Endodermal cell (in vitro differentiated cells): ENCODE results near the gene REPIN1. TPM values are rescaled to one million over a fixed set of nuclear protein-coding genes. Genes with fewer than 3 reads are reported as not detected.

Experiments used
- DNase-seq: peaks from one replicate; pipeline ENCODE4 v3.0.0-alpha.2; 2017
- H3K27ac ChIP-seq: 2 replicates; pipeline ENCODE4 v1.5.1; 2013; ENCODE audit warnings: mild to moderate bottlenecking, low read depth, low read length, moderate library complexity
- H3K27me3 ChIP-seq: 2 replicates; pipeline ENCODE4 v1.6.1; 2013; ENCODE audit warnings: mild to moderate bottlenecking, low read length, moderate library complexity; ENCODE audit not compliant: insufficient read depth, control insufficient read depth, poor library complexity, severe bottlenecking
- H3K36me3 ChIP-seq: 2 replicates; pipeline ENCODE4 v1.7.0; 2013; ENCODE audit warnings: mild to moderate bottlenecking, low read length, moderate library complexity; ENCODE audit not compliant: control insufficient read depth, insufficient read depth
- H3K4me1 ChIP-seq: one replicate; pipeline ENCODE4 v1.7.0; 2013; ENCODE audit warnings: low read length; ENCODE audit not compliant: control insufficient read depth, insufficient read depth
- H3K4me3 ChIP-seq: 2 replicates; pipeline ENCODE4 v1.5.1; 2013; ENCODE audit warnings: mild to moderate bottlenecking, low read length, moderate library complexity
- H3K9ac ChIP-seq: 2 replicates; pipeline ENCODE4 v1.6.1; 2013; ENCODE audit warnings: mild to moderate bottlenecking, low read length, moderate library complexity; ENCODE audit not compliant: poor library complexity, severe bottlenecking; ENCODE audit errors: extremely low read depth
- H3K9me3 ChIP-seq: 2 replicates; pipeline ENCODE4 v1.6.1; 2013; ENCODE audit warnings: mild to moderate bottlenecking, low read length, moderate library complexity; ENCODE audit not compliant: control insufficient read depth
- H3K27ac Mint-ChIP-seq: 2 replicates; pipeline ENCODE4 v1.8.0; 2020; ENCODE audit warnings: mixed read lengths
- H3K27me3 Mint-ChIP-seq: 2 replicates; pipeline ENCODE4 v1.8.0; 2021; ENCODE audit warnings: mild to moderate bottlenecking, mixed read lengths; ENCODE audit not compliant: insufficient read depth
- H3K36me3 Mint-ChIP-seq: 2 replicates; pipeline ENCODE4 v1.8.0; 2020; ENCODE audit warnings: low read depth, mixed read lengths
- H3K4me1 Mint-ChIP-seq: 2 replicates; pipeline ENCODE4 v1.8.0; 2020; ENCODE audit warnings: mixed read lengths
- H3K4me3 Mint-ChIP-seq: 2 replicates; pipeline ENCODE4 v1.8.0; 2020; ENCODE audit warnings: mild to moderate bottlenecking, moderate library complexity, mixed read lengths
- H3K9me3 Mint-ChIP-seq: 2 replicates; pipeline ENCODE4 v1.8.0; 2020; ENCODE audit warnings: mild to moderate bottlenecking, mixed read lengths
- WGBS, 2 experiments: methylation state at CpG; one replicate each; pipeline versions ENCODE4 v1.1.5 to v1.1.7; 2013; ENCODE audit warnings: missing lambda C conversion rate in 2 of 2, mixed read lengths in 1 of 2; ENCODE audit not compliant: insufficient coverage in 1 of 2, insufficient read length in 1 of 2; 5-methylcytosine and 5-hydroxymethylcytosine counted together
- total RNA-seq, 2 donors: library from RNA; stranded (reverse); fragmentation: NEBNext Ultra II Directional in 1 of 2; extraction: Animal tissue kit (Norgen Biotek cat#: 25700) in 1 of 2; gene quantifications; 2 replicates in 1 of 2; 3 replicates in 1 of 2; pipeline ENCODE4 v1.2.1, GENCODE V29; 2021
- TF ChIP-seq, protein P1 (sequence below): fragments of 200-600 bp; sonication (generic); conservative IDR thresholded peaks from 2 replicates; pipeline ENCODE4 v1.5.0; 2021; ENCODE audit warnings: antibody characterized with exemption, mild to moderate bottlenecking

The REPIN1 gene
- total RNA-seq, 2 donors from 2014 or later: 85.4 to 94.4 TPM

DNA sequence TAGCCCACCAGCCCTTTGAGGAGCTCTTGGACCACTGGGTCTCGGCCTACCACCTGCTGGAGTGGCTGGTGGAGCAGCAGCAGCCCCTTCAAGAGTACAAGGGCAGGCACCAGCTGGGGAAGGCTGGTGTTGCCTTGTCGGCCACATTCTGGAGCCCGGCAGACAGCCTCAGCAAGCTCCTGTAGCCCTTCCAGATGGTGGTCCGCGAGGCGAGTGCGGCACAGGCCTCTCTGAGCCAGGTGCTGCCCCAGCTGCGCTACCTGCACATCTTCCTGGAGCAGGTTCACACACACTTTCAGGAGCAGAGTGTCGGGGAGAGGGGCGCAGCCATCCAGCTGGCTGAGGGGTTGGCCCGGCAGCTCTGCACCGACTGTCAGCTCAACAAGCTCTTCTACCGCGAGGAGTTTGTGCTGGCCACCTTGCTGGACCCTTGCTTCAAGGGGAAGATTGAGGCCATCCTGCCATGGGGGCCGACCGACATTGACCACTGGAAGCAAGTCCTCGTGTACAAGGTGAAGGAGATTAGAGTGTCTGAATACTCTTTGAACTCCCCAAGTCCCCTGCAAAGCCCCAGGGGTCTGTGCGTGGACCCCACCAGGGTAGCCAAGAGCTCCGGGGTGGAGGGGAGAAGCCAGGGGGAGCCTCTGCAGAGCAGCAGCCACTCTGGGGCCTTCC, 38.3 kb upstream of the REPIN1 start:
- no peak overlapping the region for H3K27ac ChIP-seq
- H3K4me1 ChIP-seq: no peaks in the 10 kb centered on the region
- peaks cover 37% of the 10 kb centered on the region for H3K36me3 ChIP-seq
- WGBS, 2 experiments: 94 to 95% methylated on average over 8 to 19 of the region's 19 CpGs
- peaks cover 38% of the 10 kb centered on the region for H3K36me3 Mint-ChIP-seq
- H3K27ac Mint-ChIP-seq: no peak overlapping the region
- no peak overlapping the region for H3K4me3 ChIP-seq
- H3K9ac ChIP-seq: no peak overlapping the region
- TF ChIP-seq, protein P1, sequence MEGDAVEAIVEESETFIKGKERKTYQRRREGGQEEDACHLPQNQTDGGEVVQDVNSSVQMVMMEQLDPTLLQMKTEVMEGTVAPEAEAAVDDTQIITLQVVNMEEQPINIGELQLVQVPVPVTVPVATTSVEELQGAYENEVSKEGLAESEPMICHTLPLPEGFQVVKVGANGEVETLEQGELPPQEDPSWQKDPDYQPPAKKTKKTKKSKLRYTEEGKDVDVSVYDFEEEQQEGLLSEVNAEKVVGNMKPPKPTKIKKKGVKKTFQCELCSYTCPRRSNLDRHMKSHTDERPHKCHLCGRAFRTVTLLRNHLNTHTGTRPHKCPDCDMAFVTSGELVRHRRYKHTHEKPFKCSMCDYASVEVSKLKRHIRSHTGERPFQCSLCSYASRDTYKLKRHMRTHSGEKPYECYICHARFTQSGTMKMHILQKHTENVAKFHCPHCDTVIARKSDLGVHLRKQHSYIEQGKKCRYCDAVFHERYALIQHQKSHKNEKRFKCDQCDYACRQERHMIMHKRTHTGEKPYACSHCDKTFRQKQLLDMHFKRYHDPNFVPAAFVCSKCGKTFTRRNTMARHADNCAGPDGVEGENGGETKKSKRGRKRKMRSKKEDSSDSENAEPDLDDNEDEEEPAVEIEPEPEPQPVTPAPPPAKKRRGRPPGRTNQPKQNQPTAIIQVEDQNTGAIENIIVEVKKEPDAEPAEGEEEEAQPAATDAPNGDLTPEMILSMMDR: no peak
- no peaks in the 10 kb centered on the region for H3K27me3 ChIP-seq
- H3K4me3 Mint-ChIP-seq: no peak overlapping the region
- no peaks in the 10 kb centered on the region for H3K27me3 Mint-ChIP-seq
- no peak for DNase-seq
- no peaks in the 10 kb centered on the region for H3K9me3 ChIP-seq
- H3K9me3 Mint-ChIP-seq: no peaks in the 10 kb centered on the region
- H3K4me1 Mint-ChIP-seq: peaks cover 11% of the 10 kb centered on the region

DNA sequence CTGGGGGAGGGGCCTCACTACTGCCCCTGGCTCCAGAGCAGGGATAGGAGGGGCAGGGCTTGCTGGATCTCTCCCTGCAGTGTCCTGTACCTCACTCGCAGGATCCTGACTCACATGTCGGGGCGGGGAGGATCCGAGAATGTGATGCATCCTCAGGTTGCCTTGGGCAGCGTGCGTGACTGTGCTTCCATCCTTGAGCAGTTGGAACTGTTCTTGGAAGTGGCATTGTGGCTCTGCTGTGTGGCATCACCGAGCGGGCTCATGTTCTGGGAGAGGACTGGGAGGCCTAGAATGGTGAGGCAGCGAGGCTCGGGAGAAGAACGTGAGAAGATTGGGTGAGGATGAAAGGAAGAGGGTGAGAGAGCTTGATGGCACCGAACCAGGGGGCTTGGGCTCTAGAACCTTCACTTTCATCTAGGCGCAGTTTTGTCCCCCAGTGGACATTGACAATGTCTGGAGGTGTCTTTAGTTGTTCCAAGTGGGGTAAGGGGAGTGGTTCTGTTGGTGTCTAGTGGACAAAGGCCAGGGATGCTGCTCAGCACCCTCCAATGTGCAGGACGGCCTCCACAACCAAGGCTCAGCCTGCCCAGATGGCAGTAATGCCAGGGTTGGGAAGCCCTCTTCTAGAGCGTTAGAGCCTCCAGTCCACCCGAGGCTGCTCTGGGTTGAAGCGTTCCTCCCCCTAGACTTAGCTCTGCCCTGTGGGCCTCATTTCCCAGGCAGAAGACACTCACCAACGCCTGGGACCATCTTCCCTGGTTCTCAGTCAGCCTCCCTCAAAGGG, 35.6 kb upstream of the REPIN1 start:
- Histone ChIP-seq H3K36me3 (peaks cover 15% of the 10 kb centered on the region), H3K4me3 (no peak overlapping the region), H3K27me3 (no peaks in the 10 kb centered on the region), H3K27ac (no peak overlapping the region), H3K9ac (no peak overlapping the region), H3K4me1 (no peaks in the 10 kb centered on the region), H3K9me3 (no peaks in the 10 kb centered on the region)
- Mint-ChIP-seq H3K4me1 (peaks cover 21% of the 10 kb centered on the region), H3K27me3 (no peaks in the 10 kb centered on the region), H3K27ac (no peak overlapping the region), H3K36me3 (peaks cover 19% of the 10 kb centered on the region), H3K4me3 (no peak overlapping the region), H3K9me3 (no peaks in the 10 kb centered on the region)
- TF ChIP-seq, protein P1: no peak
- 90 to 93% methylated on average over 14 to 18 of the region's 18 CpGs for WGBS, 2 experiments
- DNase-seq: no peak

DNA sequence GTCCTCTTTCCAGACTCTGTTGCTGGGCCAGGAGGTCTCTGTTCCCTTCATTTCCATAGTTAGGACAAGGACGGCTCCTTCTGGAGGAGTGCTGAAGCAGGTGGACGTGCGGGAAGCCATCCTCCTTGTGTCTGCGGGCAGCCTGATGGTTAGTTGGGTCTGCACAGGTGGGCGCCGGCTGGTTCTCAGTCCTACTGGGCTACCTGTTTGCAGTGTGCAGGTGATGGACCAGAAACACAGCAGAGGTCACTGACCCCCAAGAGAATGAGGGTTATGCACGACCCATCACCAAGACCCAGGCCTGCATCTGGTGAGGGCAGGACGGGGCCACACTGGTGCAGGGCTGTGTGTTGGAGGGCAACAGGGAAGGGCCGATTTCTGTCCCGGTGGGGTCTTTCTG, 35.0 kb upstream of the REPIN1 start:
- Mint-ChIP-seq H3K4me1 (peaks cover 21% of the 10 kb centered on the region), H3K4me3 (no peak overlapping the region), H3K27me3 (no peaks in the 10 kb centered on the region), H3K36me3 (peaks cover 15% of the 10 kb centered on the region), H3K27ac (peak overlapping the region; percentile 74), H3K9me3 (no peaks in the 10 kb centered on the region)
- TF ChIP-seq, protein P1: no peak
- Histone ChIP-seq H3K27me3 (no peaks in the 10 kb centered on the region), H3K4me3 (no peak overlapping the region), H3K27ac (no peak overlapping the region), H3K9me3 (no peaks in the 10 kb centered on the region), H3K9ac (no peak overlapping the region), H3K4me1 (no peaks in the 10 kb centered on the region), H3K36me3 (peaks cover 10% of the 10 kb centered on the region)
- DNase-seq: no peak
- 88 to 94% methylated on average over 9 to 10 of the region's 10 CpGs for WGBS, 2 experiments
